T1000 (cell line): ENCODE data around the gene PROX1.
"Not testable (repeated sequence)": the region's sequence is repeated elsewhere in the genome, so short reads cannot be mapped to it uniquely, and the experiment has no call there.

Experiments
- DNase-seq: peaks from one replicate; lab custom pipeline; 2025; ENCODE audit warnings: mixed read lengths; lab: John Stamatoyannopoulos, UW

PROX1 gene

DNA sequence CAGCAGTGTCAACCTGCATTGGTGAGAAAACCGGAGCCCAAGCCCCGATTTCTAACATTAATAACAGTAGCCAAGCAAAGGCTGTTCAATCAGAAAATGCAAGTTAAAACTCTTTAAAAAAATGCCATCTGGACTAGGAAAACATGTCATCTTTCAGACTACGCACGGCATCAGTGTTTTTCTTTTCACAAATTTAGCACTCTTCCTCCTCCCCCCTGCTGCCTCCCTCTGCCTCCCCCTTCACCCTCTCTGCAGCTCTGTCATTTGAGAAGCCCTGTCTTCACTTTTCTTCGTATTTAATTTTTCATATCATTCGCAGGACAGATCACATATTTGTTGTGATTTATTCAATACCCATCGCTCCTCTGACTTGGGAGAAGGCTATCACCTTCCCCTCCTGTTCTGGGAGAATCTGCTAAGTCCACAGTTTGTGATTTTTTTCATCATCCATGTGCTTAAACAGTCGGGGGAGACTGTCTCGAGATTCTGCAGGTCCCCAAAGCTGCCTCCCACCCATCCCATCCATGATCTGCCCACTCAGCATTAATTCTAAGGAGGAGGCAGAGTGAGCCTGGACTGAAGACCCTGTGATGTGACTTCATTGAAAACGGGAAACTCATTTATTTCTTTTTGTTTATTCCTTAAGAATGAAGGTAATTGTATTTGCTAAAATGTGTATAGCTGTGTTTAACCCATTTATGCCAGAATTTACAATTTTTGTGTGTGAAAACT is 84.8 kb downstream of the PROX1 start:
- no peak for DNase-seq

DNA sequence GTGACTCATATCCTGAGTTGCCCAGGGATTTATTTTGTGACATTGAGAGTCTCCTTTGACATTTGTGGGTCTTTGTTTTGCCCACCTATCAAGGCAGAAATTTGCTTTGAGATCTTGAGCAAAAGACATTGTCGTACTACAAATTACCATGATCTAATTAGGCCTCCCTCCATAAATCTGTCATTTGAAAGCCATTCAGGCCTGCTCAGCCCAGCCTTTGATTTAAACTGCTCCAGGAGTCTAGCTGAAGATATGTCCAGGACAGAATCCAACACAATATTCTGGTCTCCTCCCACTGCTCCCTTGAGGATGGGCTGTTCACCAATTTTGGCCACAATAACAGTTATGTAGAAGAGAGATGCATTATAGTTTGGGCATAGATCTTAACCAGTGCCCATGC is 86.7 kb downstream of the PROX1 start:
- DNase-seq = no peak

DNA sequence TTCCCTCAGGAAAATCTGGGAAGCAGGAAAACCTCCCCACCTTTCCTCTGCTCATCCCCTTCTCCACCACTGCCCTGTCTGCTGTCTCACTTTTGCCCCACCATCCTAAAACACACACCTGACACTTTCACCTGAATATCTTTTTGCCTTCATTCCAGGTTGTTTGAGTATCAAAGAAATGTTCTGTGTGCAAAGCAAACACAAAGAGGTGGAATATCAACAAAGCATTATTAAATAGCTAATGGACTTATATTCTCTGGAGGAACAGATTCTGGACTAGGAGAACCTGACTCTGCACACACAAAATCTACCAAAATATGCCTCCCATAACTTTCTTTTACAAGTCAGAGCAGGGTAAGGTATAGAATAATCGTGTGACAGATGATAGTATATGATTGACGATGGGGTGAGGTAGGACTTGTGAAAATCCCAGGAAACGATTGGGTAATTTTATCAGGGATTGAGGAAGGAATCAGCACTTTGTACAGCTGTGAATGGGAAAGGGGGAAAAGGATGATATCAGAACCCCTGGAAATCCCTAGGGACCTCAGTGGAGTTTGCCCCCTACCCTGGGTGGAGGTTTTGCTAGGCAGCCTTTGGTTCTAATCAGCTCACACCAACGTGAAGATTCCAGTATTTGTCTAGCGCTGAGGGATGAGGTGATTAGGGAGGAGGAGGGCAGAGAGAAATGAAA is 87.7 kb downstream of the PROX1 start:
- DNase-seq = no peak

DNA sequence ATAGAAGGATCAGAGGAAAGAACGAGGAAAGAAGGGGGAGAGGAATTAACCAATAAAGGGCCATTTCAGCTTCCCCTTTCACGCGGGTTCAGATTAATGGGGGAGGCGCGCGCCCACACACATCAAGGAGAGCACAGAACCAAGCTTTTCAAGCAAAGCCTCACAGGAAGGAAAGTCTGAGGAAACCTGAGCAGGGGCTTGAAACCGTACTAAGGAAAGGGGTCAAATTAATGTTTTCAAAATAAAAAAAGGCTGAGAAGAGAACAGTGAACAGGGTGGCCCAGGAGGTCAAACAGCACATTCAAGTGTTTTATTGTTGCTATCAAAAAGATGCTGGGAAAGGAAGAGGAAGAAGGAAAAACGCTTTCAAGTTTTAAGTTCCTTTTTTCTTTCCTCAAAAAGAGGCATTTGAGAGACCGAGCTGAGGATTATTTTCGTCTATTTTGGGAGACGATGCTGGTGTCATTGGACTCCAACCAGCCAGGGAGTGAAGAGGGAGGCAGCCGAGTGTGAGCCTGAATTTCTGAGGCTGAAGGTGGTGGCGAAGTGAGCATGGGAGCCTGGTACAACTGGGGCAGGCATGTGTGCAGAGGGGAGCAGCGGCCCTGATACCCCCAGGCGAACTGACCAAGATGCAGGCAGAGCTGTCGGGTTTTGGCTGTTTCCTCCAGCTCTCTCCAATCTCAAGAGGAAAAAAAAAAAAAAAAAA is 88.4 kb downstream of the PROX1 start:
- DNase-seq = no peak

DNA sequence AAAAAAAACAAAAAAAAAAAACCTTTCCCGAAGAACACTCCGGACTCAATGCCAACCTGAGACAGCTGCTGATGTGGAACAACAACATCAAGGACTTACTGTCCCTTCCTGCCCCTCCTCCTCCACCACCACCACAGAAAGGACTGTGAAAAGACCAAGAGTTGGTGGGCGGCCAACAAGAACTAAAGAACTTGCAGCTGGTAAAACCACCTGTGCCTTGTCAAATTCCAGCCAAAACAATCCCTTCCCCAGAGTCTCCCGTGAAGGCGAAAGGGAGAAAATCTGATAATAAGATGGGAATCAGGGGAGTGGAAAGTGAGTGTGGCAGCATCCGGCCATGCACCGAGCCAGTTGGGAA is 88.9 kb downstream of the PROX1 start:
- DNase-seq = no peak

DNA sequence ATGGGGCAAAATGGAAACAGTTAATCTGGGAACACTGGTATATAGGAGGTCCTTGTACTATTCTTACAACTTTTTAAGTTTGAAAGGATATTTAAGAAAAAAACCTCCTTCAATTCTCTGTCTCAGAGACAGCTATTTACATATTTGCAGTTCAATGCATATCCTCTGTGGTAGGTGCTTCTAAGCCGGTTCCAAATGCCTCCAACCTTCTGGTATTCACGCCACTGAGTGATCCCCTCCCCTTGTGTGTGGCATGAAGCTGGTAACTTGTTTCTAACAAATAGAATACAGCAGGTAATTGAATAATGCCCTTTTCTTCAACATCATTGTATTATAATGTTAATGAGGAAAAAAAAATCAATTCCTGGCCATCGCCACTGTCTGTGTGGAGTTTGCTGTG is 91.2 kb downstream of the PROX1 start:
- DNase-seq = no peak

DNA sequence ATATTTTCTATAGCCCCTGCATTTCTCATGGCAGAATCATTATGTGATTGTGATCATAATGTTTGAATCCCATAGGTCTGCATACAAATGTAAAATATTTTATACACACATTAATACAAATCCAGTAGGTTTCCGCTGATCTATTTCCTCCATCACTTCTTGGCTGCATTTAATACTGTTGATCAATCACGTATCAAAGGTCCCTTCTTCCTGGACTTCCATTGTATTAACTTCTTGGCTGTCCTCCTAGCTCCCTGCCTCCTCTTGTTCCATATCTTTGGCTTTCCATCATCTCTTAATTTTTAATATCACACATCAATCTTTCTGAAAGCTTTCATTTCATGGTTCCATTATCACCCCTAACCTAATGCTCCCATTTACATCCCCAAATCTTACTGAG is 97.6 kb downstream of the PROX1 start:
- no peak for DNase-seq

DNA sequence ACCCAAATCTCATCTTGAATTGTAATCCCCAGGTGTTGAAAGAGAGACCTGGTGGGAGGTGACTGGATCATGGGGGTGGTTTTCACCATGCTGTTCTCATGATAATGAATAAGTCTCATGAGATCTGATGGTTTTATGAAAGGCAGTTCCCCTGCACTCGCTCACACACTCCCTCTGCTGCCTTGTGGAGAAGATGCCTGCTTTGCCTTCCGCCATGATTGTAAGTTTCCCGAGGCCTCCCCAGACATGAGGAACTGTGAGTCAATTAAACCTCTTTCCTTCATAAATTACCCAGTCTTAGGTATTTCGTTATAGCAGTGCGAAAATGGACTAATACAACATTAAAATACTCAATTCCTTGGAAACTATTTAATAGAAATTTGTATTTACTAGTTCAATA is 99.2 kb downstream of the PROX1 start:
- no peak for DNase-seq

DNA sequence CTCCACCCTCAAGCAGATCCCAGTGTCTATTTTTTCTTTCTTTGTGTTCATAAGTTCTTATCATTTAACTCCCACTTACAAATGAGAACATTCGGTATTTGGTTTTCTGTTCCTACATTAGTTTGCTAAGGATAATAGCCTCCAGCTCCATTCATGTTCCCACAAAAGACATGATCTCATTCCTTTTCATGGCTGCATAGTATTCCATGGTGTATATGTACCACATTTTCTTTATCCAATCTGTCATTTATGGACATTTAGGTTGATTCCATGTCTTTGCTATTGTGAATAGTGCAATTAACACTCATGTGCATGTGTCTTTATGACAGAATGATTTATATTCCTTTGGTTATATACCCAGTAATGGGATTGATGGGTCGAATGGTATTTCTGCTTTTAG is 101.2 kb downstream of the PROX1 start:
- DNase-seq = not testable (repeated sequence)
